Retinal pigment epithelial cell (primary cell): ENCODE results near the gene MAPK10.

Source experiments
- DNase-seq: peaks from one replicate; pipeline ENCODE4 v3.0.0-alpha.2; 2010; ENCODE audit warnings: low read depth
- H3K4me3 ChIP-seq: 2 replicates; pipeline ENCODE4 v1.5.1; 2011; ENCODE audit warnings: mild to moderate bottlenecking, low read length, control low read depth, moderate library complexity
- TF ChIP-seq, protein P1 (sequence below): conservative IDR thresholded peaks from 2 replicates; pipeline ENCODE4 v1.5.1; 2011; ENCODE audit warnings: low read depth, low read length, control low read depth, inconsistent platforms

The MAPK10 gene

DNA sequence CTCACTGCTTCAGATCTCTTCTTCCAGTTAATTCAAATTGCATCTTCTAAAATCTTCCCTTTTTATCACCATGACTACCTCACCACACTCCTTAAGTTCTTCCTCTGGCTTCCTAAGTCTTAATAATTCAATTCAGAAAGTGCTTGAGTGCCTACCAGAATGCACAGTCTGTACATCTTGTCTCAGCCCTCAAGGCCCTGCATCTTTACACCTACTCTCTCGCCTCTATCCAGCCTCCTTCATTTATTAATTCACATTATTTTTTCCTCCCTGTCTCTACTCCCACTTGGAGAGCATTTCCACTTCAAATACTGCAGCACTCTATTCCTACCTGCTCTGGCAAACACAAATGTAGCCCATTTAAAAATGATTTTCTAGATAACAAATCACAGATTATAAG, 90.5 kb downstream of the MAPK10 start:
- DNase-seq: no peak
- no peak overlapping the region for H3K4me3 ChIP-seq
- TF ChIP-seq, protein P1, sequence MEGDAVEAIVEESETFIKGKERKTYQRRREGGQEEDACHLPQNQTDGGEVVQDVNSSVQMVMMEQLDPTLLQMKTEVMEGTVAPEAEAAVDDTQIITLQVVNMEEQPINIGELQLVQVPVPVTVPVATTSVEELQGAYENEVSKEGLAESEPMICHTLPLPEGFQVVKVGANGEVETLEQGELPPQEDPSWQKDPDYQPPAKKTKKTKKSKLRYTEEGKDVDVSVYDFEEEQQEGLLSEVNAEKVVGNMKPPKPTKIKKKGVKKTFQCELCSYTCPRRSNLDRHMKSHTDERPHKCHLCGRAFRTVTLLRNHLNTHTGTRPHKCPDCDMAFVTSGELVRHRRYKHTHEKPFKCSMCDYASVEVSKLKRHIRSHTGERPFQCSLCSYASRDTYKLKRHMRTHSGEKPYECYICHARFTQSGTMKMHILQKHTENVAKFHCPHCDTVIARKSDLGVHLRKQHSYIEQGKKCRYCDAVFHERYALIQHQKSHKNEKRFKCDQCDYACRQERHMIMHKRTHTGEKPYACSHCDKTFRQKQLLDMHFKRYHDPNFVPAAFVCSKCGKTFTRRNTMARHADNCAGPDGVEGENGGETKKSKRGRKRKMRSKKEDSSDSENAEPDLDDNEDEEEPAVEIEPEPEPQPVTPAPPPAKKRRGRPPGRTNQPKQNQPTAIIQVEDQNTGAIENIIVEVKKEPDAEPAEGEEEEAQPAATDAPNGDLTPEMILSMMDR: no peak

DNA sequence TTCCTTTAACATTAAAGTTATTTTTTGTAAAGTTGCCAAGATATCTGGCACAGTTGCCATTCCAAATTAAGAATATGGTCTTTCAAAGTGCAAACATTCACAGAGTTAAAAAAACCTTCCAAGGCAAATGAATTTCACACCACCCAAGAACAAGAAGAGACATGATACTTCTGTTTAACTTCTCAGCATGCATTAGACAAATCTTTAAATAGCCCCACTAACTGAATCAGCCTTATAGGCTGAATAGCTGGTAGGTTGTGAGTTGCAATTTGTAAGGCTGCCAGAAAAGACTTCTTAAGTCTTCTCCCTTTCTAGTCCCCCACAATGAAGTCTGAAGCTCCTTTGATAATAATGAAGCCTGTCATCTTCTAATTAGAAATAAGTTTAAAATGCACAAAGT, 95.6 kb downstream of the MAPK10 start:
- DNase-seq: peak; percentile 10
- TF ChIP-seq, protein P1: no peak

DNA sequence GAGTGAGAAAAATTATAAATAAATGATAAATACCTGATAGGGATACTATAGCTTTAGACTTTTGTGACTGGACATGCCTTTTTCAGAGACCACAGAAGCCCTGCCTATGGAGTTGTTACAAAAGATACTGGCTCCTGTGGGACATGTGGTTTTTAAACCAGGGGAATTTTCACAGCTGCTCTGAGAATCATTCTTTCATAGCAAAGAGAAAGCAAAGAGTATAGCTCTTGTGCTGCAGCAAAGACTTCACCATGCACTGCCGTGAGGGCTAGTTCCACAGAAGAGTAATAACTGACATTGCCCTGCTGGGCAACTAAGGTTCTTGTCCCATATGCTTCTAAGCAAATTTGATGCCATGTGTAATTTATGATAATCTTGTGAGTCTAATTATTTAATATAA, 98.2 kb downstream of the MAPK10 start:
- TF ChIP-seq, protein P1: no peak
- H3K4me3 ChIP-seq: no peak overlapping the region
- no peak for DNase-seq

More for the DNA sequence above, 95.6 kb downstream of the MAPK10 start:
- no peak overlapping the region for H3K4me3 ChIP-seq

DNA sequence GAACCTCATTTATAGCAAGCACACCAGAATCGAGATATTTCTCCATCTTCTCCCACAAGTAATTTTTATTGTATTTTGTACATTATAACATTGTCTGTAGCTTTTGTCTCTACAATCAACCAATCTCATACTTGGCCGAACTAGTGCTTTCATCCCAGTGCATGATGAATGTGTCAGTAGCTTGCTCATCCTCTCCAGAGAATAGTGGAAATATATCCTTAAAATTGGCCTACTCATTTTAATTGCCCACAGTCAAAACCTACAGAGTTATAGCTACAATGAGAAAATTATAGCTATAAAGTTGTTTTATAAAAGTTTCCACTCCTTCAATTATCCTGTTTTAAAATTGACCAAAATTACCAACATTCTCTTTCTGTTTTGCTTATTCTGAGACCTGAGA, 103.8 kb downstream of the MAPK10 start:
- H3K4me3 ChIP-seq: no peak overlapping the region
- no peak for DNase-seq
- TF ChIP-seq, protein P1: no peak

DNA sequence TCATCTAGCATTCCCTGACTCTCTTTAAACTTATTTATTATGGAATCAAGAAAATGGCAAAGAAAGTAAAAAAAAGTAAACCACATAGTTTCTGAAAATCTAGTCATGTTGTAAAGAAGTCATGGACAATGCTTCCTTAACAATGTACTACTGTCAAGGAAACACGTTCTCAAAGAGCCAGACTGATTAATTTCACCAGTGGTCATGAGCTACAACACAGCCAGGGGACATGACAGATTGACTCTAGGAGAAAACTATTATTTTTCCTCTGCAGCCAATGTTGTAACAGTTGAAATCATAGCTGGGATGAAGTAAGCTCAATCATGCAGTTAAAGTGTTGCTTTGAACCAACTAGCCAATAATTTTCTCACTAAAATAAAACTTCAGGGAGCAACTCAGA, 109.2 kb downstream of the MAPK10 start:
- H3K4me3 ChIP-seq: no peak overlapping the region
- TF ChIP-seq, protein P1: no peak
- no peak for DNase-seq

DNA sequence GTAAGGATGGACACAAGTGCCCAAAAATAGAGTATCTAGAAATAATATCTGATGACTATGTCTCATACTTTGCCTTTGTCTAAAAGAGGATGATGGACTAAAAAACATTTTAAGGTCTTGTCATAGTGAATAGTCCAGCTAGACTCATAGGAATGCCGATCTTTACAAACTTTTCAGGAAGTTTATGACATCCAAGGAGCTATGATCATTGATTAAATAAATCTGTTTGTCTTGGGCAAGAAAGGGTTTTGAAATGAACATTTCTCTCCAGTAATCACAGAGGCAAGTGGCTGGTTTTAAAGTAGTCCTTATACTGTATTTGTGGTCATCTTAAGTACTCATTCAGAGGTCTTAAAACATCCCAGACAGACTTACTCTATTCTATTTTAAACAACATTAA, 109.8 kb downstream of the MAPK10 start:
- no peak for DNase-seq
- TF ChIP-seq, protein P1: no peak
- no peak overlapping the region for H3K4me3 ChIP-seq

DNA sequence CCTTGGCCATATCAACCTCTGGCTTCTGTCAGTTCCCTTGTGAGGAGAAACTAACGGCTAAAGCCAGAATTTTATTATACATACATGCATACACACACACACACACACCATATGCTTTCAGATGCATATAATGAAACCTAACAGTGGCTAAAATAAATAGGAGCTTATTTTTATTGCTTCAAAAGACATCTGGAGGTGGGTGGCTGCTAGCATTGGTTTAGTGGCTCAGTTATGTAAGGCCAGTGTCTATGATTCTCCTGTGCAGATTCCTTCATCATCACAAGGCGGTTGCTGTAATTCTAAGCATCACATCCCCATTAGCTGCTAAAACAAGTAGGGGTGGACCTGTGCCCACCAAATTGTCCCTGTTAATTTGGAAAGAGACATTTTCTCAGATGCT, 110.8 kb downstream of the MAPK10 start:
- no peak overlapping the region for H3K4me3 ChIP-seq
- TF ChIP-seq, protein P1: no peak

More for the DNA sequence above, 110.8 kb downstream of the MAPK10 start:
- DNase-seq: no peak
